SU-DHL-6 (cell line): ENCODE data around the gene HERC5.

Source experiments
- CTCF ChIP-seq: fragments of 200-600 bp; sonication (generic); IDR thresholded peaks from one replicate; pipeline ENCODE4 v1.5.1; 2017; ENCODE audit warnings: antibody characterized with exemption, mild to moderate bottlenecking, low read length, moderate library complexity; ENCODE audit not compliant: insufficient read depth, poor library complexity, severe bottlenecking
- EZH2phosphoT487 ChIP-seq: fragments of 200-600 bp; sonication (generic), shearing (Covaris generic); conservative IDR thresholded peaks from 2 replicates; pipeline ENCODE4 v1.6.1; 2018; ENCODE audit warnings: mild to moderate bottlenecking, antibody characterized with exemption, low read length, moderate library complexity, mixed read lengths

GRCh38 chr4:88537709-88538108 is 80.8 kb downstream of the HERC5 start:
- TF ChIP-seq CTCF (no peak), EZH2phosphoT487 (no peak)
